HUES64 (cell line): ENCODE results near the gene DTD1.

Source experiments
- H3K27ac ChIP-seq: 2 replicates; pipeline ENCODE4 v1.7.0; 2013; ENCODE audit warnings: low read depth, low read length, inconsistent platforms
- H3K27me3 ChIP-seq: 2 replicates; pipeline ENCODE4 v1.6.1; 2013; ENCODE audit warnings: mild to moderate bottlenecking, low read length; ENCODE audit not compliant: insufficient read depth
- H3K36me3 ChIP-seq: 2 replicates; pipeline ENCODE4 v1.6.1; 2013; ENCODE audit warnings: mild to moderate bottlenecking, low read length; ENCODE audit not compliant: insufficient read depth
- H3K4me1 ChIP-seq: 2 replicates; pipeline ENCODE4 v1.6.1; 2013; ENCODE audit warnings: mild to moderate bottlenecking, low read length, moderate library complexity; ENCODE audit not compliant: insufficient read depth
- H3K4me3 ChIP-seq: 2 replicates; pipeline ENCODE4 v1.5.1; 2013; ENCODE audit warnings: mild to moderate bottlenecking, low read length, moderate library complexity
- H3K9ac ChIP-seq: 2 replicates; pipeline ENCODE4 v1.6.1; 2013; ENCODE audit warnings: mild to moderate bottlenecking, low read depth, low read length
- H3K9me3 ChIP-seq: 2 replicates; pipeline ENCODE4 v1.6.1; 2013; ENCODE audit warnings: low read depth, low read length; ENCODE audit not compliant: insufficient read depth
- WGBS: fragments of 150-250, 120-280 bp; methylation state at CpG from one replicate; pipeline ENCODE4 v1.1.7; 2013; ENCODE audit warnings: missing lambda C conversion rate; 5-methylcytosine and 5-hydroxymethylcytosine counted together

DTD1 gene

GRCh38 chr20:18662279-18663040 is 74.6 kb downstream of the DTD1 start:
- Histone ChIP-seq H3K9me3 (no peaks in the 10 kb centered on the region), H3K9ac (no peak overlapping the region), H3K36me3 (no peaks in the 10 kb centered on the region), H3K27ac (no peak overlapping the region), H3K4me3 (no peak overlapping the region), H3K4me1 (peaks cover 5% of the 10 kb centered on the region; the same call in 1 of the 2 replicates), H3K27me3 (no peaks in the 10 kb centered on the region)
- WGBS: 99% methylated on average over 6 of the region's 6 CpGs

- Histone ChIP-seq H3K4me3 (no peak overlapping the region), H3K27ac (no peak overlapping the region), H3K4me1 (peaks cover 5% of the 10 kb centered on the region; the same call in 1 of the 2 replicates), H3K9ac (no peak overlapping the region), H3K27me3 (no peaks in the 10 kb centered on the region), H3K36me3 (no peaks in the 10 kb centered on the region), H3K9me3 (no peaks in the 10 kb centered on the region)
- WGBS: 92% methylated on average over 1 of the region's 2 CpGs
Observed at GRCh38 chr20:18663932-18664331, 76.1 kb downstream of the DTD1 start.

GRCh38 chr20:18665135-18665534 is 77.3 kb downstream of the DTD1 start:
- H3K9ac ChIP-seq: no peak overlapping the region
- no peaks in the 10 kb centered on the region for H3K36me3 ChIP-seq
- no peaks in the 10 kb centered on the region for H3K27me3 ChIP-seq
- H3K4me1 ChIP-seq: peaks cover 5% of the 10 kb centered on the region; the same call in 1 of the 2 replicates
- H3K27ac ChIP-seq: no peak overlapping the region
- no peak overlapping the region for H3K4me3 ChIP-seq
- 93% methylated on average over 2 of the region's 2 CpGs for WGBS
- no peaks in the 10 kb centered on the region for H3K9me3 ChIP-seq

GRCh38 chr20:18666803-18667415 is 79.1 kb downstream of the DTD1 start:
- no peaks in the 10 kb centered on the region for H3K27me3 ChIP-seq
- H3K4me3 ChIP-seq: no peak overlapping the region
- peaks cover 5% of the 10 kb centered on the region; the same call in 1 of the 2 replicates for H3K4me1 ChIP-seq
- no peak overlapping the region for H3K27ac ChIP-seq
- H3K36me3 ChIP-seq: no peaks in the 10 kb centered on the region
- no peak overlapping the region for H3K9ac ChIP-seq
- 79% methylated on average over 9 of the region's 9 CpGs for WGBS
- no peaks in the 10 kb centered on the region for H3K9me3 ChIP-seq

GRCh38 chr20:18669241-18670019 is 81.6 kb downstream of the DTD1 start:
- Histone ChIP-seq H3K36me3 (no peaks in the 10 kb centered on the region), H3K9me3 (no peaks in the 10 kb centered on the region), H3K4me1 (peaks cover 5% of the 10 kb centered on the region; the same call in 1 of the 2 replicates), H3K4me3 (no peak overlapping the region), H3K27me3 (no peaks in the 10 kb centered on the region), H3K9ac (no peak overlapping the region), H3K27ac (no peak overlapping the region)
- WGBS: 88% methylated on average over 15 of the region's 15 CpGs

GRCh38 chr20:18671203-18671710 is 83.4 kb downstream of the DTD1 start:
- H3K9ac ChIP-seq: no peak overlapping the region
- peaks cover 5% of the 10 kb centered on the region; the same call in 1 of the 2 replicates for H3K4me1 ChIP-seq
- no peak overlapping the region for H3K4me3 ChIP-seq
- no peaks in the 10 kb centered on the region for H3K27me3 ChIP-seq
- H3K27ac ChIP-seq: no peak overlapping the region
- no peaks in the 10 kb centered on the region for H3K9me3 ChIP-seq
- H3K36me3 ChIP-seq: no peaks in the 10 kb centered on the region
- WGBS: 83% methylated on average over 3 of the region's 3 CpGs

GRCh38 chr20:18672834-18673233 is 85.0 kb downstream of the DTD1 start:
- Histone ChIP-seq H3K4me1 (no peaks in the 10 kb centered on the region), H3K9me3 (no peaks in the 10 kb centered on the region), H3K4me3 (no peak overlapping the region), H3K27ac (no peak overlapping the region), H3K36me3 (no peaks in the 10 kb centered on the region), H3K9ac (no peak overlapping the region), H3K27me3 (no peaks in the 10 kb centered on the region)
- WGBS: 94% methylated on average over 9 of the region's 9 CpGs

- Histone ChIP-seq H3K27me3 (no peaks in the 10 kb centered on the region), H3K27ac (no peak overlapping the region), H3K9me3 (no peaks in the 10 kb centered on the region), H3K36me3 (no peaks in the 10 kb centered on the region), H3K4me3 (no peak overlapping the region), H3K9ac (no peak overlapping the region), H3K4me1 (peaks cover 10% of the 10 kb centered on the region; the same call in 1 of the 2 replicates)
- 92% methylated on average over 6 of the region's 7 CpGs for WGBS
Observed at GRCh38 chr20:18676396-18676795, 88.5 kb downstream of the DTD1 start.

GRCh38 chr20:18677126-18677525 is 89.3 kb downstream of the DTD1 start:
- H3K27me3 ChIP-seq: no peaks in the 10 kb centered on the region
- H3K9ac ChIP-seq: no peak overlapping the region
- peaks cover 10% of the 10 kb centered on the region; the same call in 1 of the 2 replicates for H3K4me1 ChIP-seq
- no peaks in the 10 kb centered on the region for H3K36me3 ChIP-seq
- WGBS: 95% methylated on average over 4 of the region's 4 CpGs
- no peaks in the 10 kb centered on the region for H3K9me3 ChIP-seq
- no peak overlapping the region for H3K4me3 ChIP-seq
- no peak overlapping the region for H3K27ac ChIP-seq

- Histone ChIP-seq H3K36me3 (no peaks in the 10 kb centered on the region), H3K27me3 (no peaks in the 10 kb centered on the region), H3K4me1 (peaks cover 21% of the 10 kb centered on the region), H3K27ac (no peak overlapping the region), H3K4me3 (no peak overlapping the region), H3K9me3 (no peaks in the 10 kb centered on the region), H3K9ac (no peak overlapping the region)
- 67% methylated on average over 10 of the region's 10 CpGs for WGBS
Observed at GRCh38 chr20:18678549-18679419, 90.9 kb downstream of the DTD1 start.
